ENCODE measurements around the gene CAB39.

DNA sequence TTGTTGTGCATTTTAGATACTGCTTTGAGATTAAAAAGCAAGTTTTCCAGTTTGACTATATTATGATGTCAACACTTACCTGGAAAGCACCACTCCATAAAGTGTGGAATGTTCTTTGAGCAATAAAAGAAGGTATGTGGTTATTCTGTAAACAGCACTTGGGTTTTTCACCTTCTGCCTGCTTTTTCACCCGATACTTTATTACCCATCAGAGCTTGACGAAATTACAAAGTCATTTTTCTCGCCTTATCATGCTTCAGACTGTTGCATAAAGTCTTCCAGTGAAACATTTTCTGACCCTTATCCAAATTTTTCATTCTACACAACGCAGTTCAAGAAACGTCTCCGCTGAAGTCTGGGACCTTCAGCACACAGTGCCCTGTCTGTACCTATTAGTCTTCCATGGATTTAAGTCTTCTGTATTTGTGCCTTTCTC lies 25.2 kb downstream of the CAB39 start:
- TF ChIP-seq, protein P1, sequence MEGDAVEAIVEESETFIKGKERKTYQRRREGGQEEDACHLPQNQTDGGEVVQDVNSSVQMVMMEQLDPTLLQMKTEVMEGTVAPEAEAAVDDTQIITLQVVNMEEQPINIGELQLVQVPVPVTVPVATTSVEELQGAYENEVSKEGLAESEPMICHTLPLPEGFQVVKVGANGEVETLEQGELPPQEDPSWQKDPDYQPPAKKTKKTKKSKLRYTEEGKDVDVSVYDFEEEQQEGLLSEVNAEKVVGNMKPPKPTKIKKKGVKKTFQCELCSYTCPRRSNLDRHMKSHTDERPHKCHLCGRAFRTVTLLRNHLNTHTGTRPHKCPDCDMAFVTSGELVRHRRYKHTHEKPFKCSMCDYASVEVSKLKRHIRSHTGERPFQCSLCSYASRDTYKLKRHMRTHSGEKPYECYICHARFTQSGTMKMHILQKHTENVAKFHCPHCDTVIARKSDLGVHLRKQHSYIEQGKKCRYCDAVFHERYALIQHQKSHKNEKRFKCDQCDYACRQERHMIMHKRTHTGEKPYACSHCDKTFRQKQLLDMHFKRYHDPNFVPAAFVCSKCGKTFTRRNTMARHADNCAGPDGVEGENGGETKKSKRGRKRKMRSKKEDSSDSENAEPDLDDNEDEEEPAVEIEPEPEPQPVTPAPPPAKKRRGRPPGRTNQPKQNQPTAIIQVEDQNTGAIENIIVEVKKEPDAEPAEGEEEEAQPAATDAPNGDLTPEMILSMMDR (IDR thresholded peaks at IDR 0.05): no peak
- TF ChIP-seq EZH2 (IDR thresholded peaks at IDR 0.05; ENCODE audit: borderline replicate concordance, insufficient read depth, low read depth, low read length, poor library complexity, severe bottlenecking): no peak

Measured in B cell (primary cell).